SK-N-SH (cell line): ENCODE measurements around the gene CNIH3. TPM values are rescaled to one million over a fixed set of nuclear protein-coding genes. Genes with fewer than 3 reads are reported as not detected.

ENCODE experiments used
- CTCF ChIA-PET: fragments of 300-600, 350-600 bp; formaldehyde crosslinking; extraction: SDS; loops from one replicate; lab custom pipeline; 2021; lab: Yijun Ruan, JAX
- POLR2A ChIA-PET: fragments of 350-600 bp; sonication (Branson Sonifier 250); formaldehyde crosslinking; extraction: SDS; loops from one replicate; lab custom pipeline; 2020; ENCODE audit warnings: antibody characterized with exemption, inconsistent platforms; lab: Yijun Ruan, JAX
- DNase-seq: peaks from one replicate; pipeline ENCODE4 v3.0.0; 2012
- H2AFZ ChIP-seq: fragments of 200-600 bp; sonication (generic); 2 replicates; pipeline ENCODE4 v1.8.1; 2016; ENCODE audit warnings: antibody characterized with exemption, mild to moderate bottlenecking, low read depth
- H3F3A ChIP-seq: fragments of 200-600 bp; sonication (generic); replicated peaks from 2 replicates; pipeline ENCODE3; 2016; ENCODE audit warnings: antibody characterized with exemption, mild to moderate bottlenecking; ENCODE audit not compliant: insufficient read depth
- H3K27ac ChIP-seq, 2 experiments: fragments of 200-500 bp in 1 of 2; fragments of 200-600 bp in 1 of 2; sonication (Bioruptor generic) in 1 of 2; sonication (generic), shearing (Covaris generic) in 1 of 2; 2 replicates each; pipeline versions ENCODE4 v1.5.1 to v1.6.1; 2014 to 2016; ENCODE audit warnings: low read depth in 2 of 2, inconsistent platforms in 1 of 2, low read length in 1 of 2, mild to moderate bottlenecking in 1 of 2, mixed read lengths in 1 of 2
- H3K27me3 ChIP-seq: fragments of 200-600 bp; sonication (generic), shearing (Covaris generic); 2 replicates; pipeline ENCODE4 v1.6.1; 2016; ENCODE audit warnings: mixed run types; ENCODE audit not compliant: insufficient read depth
- H3K36me3 ChIP-seq, 2 experiments: fragments of 200-500 bp in 1 of 2; fragments of 200-600 bp in 1 of 2; sonication (Bioruptor generic) in 1 of 2; sonication (generic) in 1 of 2; replicated peaks in 1 of 2; 2 replicates each; pipeline versions ENCODE3 to v1.5.1; 2014 to 2016; ENCODE audit warnings: low read length in 1 of 2, mild to moderate bottlenecking in 1 of 2; ENCODE audit not compliant: insufficient read depth in 2 of 2, control insufficient read depth in 1 of 2
- H3K4me1 ChIP-seq, 2 experiments: fragments of 200-500 bp in 1 of 2; fragments of 200-600 bp in 1 of 2; sonication (Bioruptor generic) in 1 of 2; sonication (generic), shearing (Covaris generic) in 1 of 2; 2 replicates each; pipeline versions ENCODE4 v1.5.1 to v1.6.1; 2014 to 2016; ENCODE audit warnings: low read depth in 1 of 2, low read length in 1 of 2, mixed run types in 1 of 2; ENCODE audit not compliant: insufficient read depth in 2 of 2, control insufficient read depth in 1 of 2
- H3K4me2 ChIP-seq: fragments of 200-600 bp; sonication (generic), shearing (Covaris generic); 2 replicates; pipeline ENCODE4 v1.6.1; 2017; ENCODE audit warnings: mixed run types
- H3K4me3 ChIP-seq, 2 experiments: fragments of 200-500 bp in 1 of 2; fragments of 200-600 bp in 1 of 2; sonication (Bioruptor generic) in 1 of 2; sonication (generic), shearing (Covaris generic) in 1 of 2; 2 replicates each; pipeline versions ENCODE4 v1.5.1 to v1.8.1; 2014 to 2016; ENCODE audit warnings: low read depth in 2 of 2, inconsistent platforms in 1 of 2, low read length in 1 of 2, mild to moderate bottlenecking in 1 of 2, mixed read lengths in 1 of 2, moderate library complexity in 1 of 2
- H3K79me2 ChIP-seq: fragments of 200-600 bp; sonication (generic); 2 replicates; pipeline ENCODE4 v1.8.1; 2017; ENCODE audit warnings: mild to moderate bottlenecking; ENCODE audit not compliant: insufficient read depth
- H3K9ac ChIP-seq: fragments of 200-600 bp; sonication (generic); 2 replicates; pipeline ENCODE4 v1.6.1; 2017; ENCODE audit warnings: mixed run types
- H3K9me2 ChIP-seq: fragments of 200-600 bp; sonication (generic); 2 replicates; pipeline ENCODE4 v1.6.1; 2017; ENCODE audit warnings: mixed run types
- H3K9me3 ChIP-seq: fragments of 200-600 bp; sonication (generic); 2 replicates; pipeline ENCODE4 v1.6.1; 2017; ENCODE audit warnings: mixed run types, mild to moderate bottlenecking, moderate library complexity
- H4K20me1 ChIP-seq: fragments of 200-600 bp; sonication (generic); 2 replicates; pipeline ENCODE4 v1.6.1; 2017; ENCODE audit warnings: mild to moderate bottlenecking, mixed run types; ENCODE audit not compliant: insufficient read depth
- ELF1 ChIP-seq: IDR thresholded peaks from 2 replicates; pipeline ENCODE4 v1.4.0; 2012
- EP300 ChIP-seq, 2 experiments: IDR thresholded peaks; 2 replicates each; pipeline versions ENCODE4 v1.4.0 to v1.6.1; 2012; ENCODE audit warnings: borderline replicate concordance in 1 of 2, low read depth in 1 of 2, low read length in 1 of 2
- EZH2phosphoT487 ChIP-seq: fragments of 200-600 bp; sonication (generic); IDR thresholded peaks from 2 replicates; pipeline ENCODE4 v1.6.1; 2017; ENCODE audit warnings: low read depth, mixed run types, mild to moderate bottlenecking, antibody characterized with exemption, moderate library complexity, borderline replicate concordance
- FOSL2 ChIP-seq: IDR thresholded peaks from 2 replicates; pipeline ENCODE4 v1.4.0; 2012; ENCODE audit warnings: low read depth, mild to moderate bottlenecking, moderate library complexity, borderline replicate concordance
- FOXJ3 ChIP-seq: sonication (generic); formaldehyde crosslinking; IDR thresholded peaks from 2 replicates; pipeline ENCODE4 v1.5.1; 2020; ENCODE audit warnings: mild to moderate bottlenecking, missing genetic modification reagents
- MXI1 ChIP-seq: IDR thresholded peaks from 2 replicates; pipeline ENCODE4 v1.6.1; 2012; ENCODE audit warnings: mild to moderate bottlenecking, low read depth, low read length, improper control_type of control experiment
- NFIC ChIP-seq: IDR thresholded peaks from 2 replicates; pipeline ENCODE4 v1.4.0; 2012; ENCODE audit warnings: borderline replicate concordance
- RAD21 ChIP-seq: IDR thresholded peaks from 2 replicates; pipeline ENCODE4 v1.6.1; 2012; ENCODE audit warnings: mild to moderate bottlenecking, low read length
- RFX5 ChIP-seq: IDR thresholded peaks from 2 replicates; pipeline ENCODE4 v1.6.1; 2012; ENCODE audit warnings: mild to moderate bottlenecking, improper control_type of control experiment, low read length
- RXRA ChIP-seq: IDR thresholded peaks from 2 replicates; pipeline ENCODE4 v1.4.0; 2012; ENCODE audit warnings: low read depth, mild to moderate bottlenecking, borderline replicate concordance
- SIN3A ChIP-seq: IDR thresholded peaks from 2 replicates; pipeline ENCODE4 v1.6.1; 2012; ENCODE audit warnings: low read depth, mild to moderate bottlenecking, low read length, moderate library complexity, borderline replicate concordance
- TAF1 ChIP-seq: IDR thresholded peaks from 2 replicates; pipeline ENCODE4 v1.6.1; 2012; ENCODE audit warnings: low read depth, mild to moderate bottlenecking, low read length, moderate library complexity, borderline replicate concordance
- USF1 ChIP-seq: IDR thresholded peaks from 2 replicates; pipeline ENCODE4 v1.4.0; 2012; ENCODE audit warnings: low read depth, borderline replicate concordance
- USF2 ChIP-seq: fragments of 150-350 bp; IDR thresholded peaks from 2 replicates; pipeline ENCODE4 v1.6.1; 2017; ENCODE audit warnings: antibody characterized with exemption, low read length, low read depth, borderline replicate concordance
- ZBTB33 ChIP-seq: IDR thresholded peaks from 2 replicates; pipeline ENCODE4 v1.4.0; 2012; ENCODE audit warnings: low read depth, borderline replicate concordance
- WGBS: methylation state at CpG from one replicate; pipeline ENCODE4 v1.1.6; 2017; ENCODE audit warnings: low lambda C conversion rate; 5-methylcytosine and 5-hydroxymethylcytosine counted together
- polyA plus RNA-seq, 3 experiments: library from polyadenylated mRNA; depleted of rRNA; stranded (reverse); fragments of >200 nt; gene quantifications; 2 replicates each; pipeline ENCODE4 v1.2.3, GENCODE V29; 2012

The CNIH3 gene
- polyA plus RNA-seq, 1 of the 3 experiments (the other 2 are of a cell fraction), result 18.8 TPM

- CTCF ChIA-PET, result interaction anchor here (0.8 to 3.6 kb wide), 19 partner anchors 10 to 213 kb away, joined by 3 to 29 read pairs (median 6); no protein-coding TSS in a partner anchor
- no peak overlapping the region for H3K4me3 ChIP-seq
- no peak for DNase-seq
- no peak for TF ChIP-seq USF1
- TF ChIP-seq RAD21, result no peak
- TF ChIP-seq TAF1, result no peak
- TF ChIP-seq NFIC, result no peak
- TF ChIP-seq USF2, result no peak
- no peak for TF ChIP-seq MXI1
- TF ChIP-seq EZH2phosphoT487, result no peak
- TF ChIP-seq RFX5, result no peak
- TF ChIP-seq FOXJ3 (CRISPR knock-in tag), result no peak
- TF ChIP-seq FOSL2, result no peak
- no peak for TF ChIP-seq RXRA
- TF ChIP-seq ZBTB33, result no peak
- TF ChIP-seq ELF1, result no peak
- no peak for TF ChIP-seq EP300 (IDR thresholded peaks at IDR 0.05; ENCODE audit: borderline replicate concordance in 1 of 2, low read depth in 1 of 2, low read length in 1 of 2)
- TF ChIP-seq SIN3A, result no peak
- H3K9me2 ChIP-seq, result no peaks in the 10 kb centered on the region
- 87% methylated on average over 3 of the region's 5 CpGs for WGBS
- no peak overlapping the region for H3K4me2 ChIP-seq
- no peak overlapping the region for H3K27ac ChIP-seq
- POLR2A ChIA-PET, result no interaction called here
- peaks cover 6% of the 10 kb centered on the region; the same call in 1 of the 2 replicates for H4K20me1 ChIP-seq
- H3K9ac ChIP-seq, result no peak overlapping the region
- H3K9me3 ChIP-seq, result no peaks in the 10 kb centered on the region
- H3K27me3 ChIP-seq, result no peaks in the 10 kb centered on the region
- no peaks in the 10 kb centered on the region for H3F3A ChIP-seq
- no peaks in the 10 kb centered on the region for H3K36me3 ChIP-seq
- peaks cover 0 to 6% of the 10 kb centered on the region in 2 experiments; a peak in 2 of 4 replicates for H3K4me1 ChIP-seq
- H3K79me2 ChIP-seq, result peaks cover 22% of the 10 kb centered on the region
- H2AFZ ChIP-seq, result no peak overlapping the region
Observed at GRCh38 chr1:224643653-224644052, 27.5 kb downstream of the CNIH3 start.
